T-helper 1 cell (primary cell): ENCODE measurements around the gene CDCP1.

Source experiments
- DNase-seq, 5 donors: peaks; one replicate each; pipeline ENCODE4 v3.0.0-alpha.2; 2012 to 2020

Gene CDCP1

DNA sequence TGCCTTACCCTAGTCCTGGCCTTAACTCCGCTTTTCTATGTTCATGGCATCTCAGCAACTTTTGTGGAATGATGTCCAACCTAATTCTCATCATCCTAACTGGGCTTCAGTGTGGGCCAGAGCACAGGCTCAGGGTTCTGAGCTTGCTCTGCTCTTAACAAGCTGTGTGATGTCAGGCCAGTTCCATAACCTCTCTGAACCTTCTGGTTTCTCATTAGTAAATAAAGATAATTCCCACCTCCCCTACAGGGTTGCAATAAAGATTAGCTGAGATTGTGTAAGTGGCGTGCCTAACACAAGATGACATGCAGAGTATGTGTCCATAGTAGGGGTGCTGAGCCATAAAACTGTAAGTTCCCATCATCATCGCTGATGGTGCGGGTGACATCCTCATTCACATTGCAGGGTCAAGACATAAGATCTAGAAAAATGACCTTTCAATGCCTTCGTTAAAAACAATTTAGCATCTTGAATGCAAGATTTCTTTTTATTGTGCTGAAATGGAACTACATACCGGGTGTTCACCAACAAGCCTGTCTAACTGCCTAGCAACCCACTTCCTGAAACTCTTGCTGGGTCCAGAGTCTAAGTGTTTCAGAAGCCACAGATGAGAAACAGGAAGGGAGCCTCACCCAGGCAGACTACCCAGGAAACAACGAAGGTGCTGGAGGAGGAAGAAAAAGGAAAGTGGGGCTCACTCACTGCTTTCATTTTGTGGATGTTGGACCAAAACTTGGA, 36.2 kb downstream of the CDCP1 start:
- DNase-seq = peak in 2 of 5 donors; percentile 31 to 76

DNA sequence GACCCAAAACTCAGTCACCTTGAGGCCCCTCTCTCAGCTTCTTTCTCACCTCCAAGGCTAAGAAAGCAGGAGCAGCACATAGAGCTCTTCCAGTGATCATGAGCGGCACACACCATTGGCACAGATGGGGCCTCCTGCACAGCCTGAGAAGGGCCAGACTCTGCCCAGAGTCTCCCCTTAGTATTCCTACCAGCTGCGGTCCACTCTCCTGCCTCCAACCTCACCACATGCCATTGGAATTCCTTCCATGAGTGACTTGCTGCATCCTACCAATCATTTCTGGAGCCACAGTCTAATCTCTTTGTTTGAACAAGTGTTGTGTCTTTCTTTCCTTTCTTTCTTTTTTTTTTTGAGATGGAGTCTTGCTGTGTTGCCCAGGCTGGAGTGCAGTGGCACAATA, 39.3 kb downstream of the CDCP1 start:
- no peak for DNase-seq

- peak in 4 of 5 donors; percentile 21 to 77 (median 32) for DNase-seq
Observed at GRCh38 chr3:45105855-45106671, 40.1 kb downstream of the CDCP1 start.

- DNase-seq = no peak
Observed at GRCh38 chr3:45104715-45105711, 41.2 kb downstream of the CDCP1 start.

DNA sequence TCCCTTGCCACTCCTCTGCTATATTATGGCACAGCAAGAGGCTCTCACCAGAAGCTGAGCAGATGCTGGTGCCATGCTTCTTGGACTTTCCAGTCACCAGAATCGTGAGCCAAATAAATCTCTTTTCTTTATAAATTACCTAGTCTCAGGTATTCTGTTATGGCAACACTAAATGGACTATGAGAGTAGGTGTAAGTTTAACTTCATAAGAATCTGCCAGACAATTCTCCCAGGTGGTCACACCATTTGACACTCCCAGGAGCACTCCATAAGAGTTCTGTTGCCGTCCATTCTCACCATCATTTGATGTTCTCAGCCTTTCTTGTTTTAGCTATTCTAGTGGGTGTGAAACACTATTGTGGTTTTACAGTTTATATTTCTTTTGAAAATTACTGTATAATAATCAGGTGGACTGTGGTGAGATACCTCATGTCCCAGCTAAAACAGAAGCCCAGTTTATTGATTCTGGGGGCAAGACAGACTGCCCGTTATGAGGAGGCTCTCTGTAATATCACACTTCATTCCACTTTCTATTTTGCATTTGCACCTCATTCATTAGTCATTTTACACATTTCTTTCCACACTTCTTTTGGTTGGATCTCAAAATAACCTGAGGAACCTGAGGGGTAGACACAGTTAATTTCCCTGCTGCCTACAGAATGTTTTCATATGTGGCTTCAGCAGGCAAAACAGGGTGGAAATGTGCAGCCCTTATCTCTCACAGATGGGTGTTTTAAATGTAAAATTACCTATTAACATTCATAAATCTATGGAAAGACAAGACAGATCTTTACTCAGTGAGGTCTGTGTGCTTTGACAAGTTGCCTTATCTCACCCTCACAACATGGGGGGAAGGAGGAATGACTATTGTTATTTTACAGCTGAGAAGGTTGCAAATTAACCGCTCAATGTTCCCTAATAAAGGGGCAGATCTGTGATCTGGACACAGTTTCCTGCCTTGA, 42.1 kb downstream of the CDCP1 start:
- no peak for DNase-seq

- DNase-seq = no peak
Observed at GRCh38 chr3:45103334-45103733, 42.8 kb downstream of the CDCP1 start.

- no peak for DNase-seq
Observed at GRCh38 chr3:45100981-45101407, 45.2 kb downstream of the CDCP1 start.

- no peak for DNase-seq
Observed at GRCh38 chr3:45098310-45098709, 47.9 kb downstream of the CDCP1 start.

GRCh38 chr3:45097296-45097883, 48.8 kb downstream of the CDCP1 start:
- DNase-seq = no peak

DNA sequence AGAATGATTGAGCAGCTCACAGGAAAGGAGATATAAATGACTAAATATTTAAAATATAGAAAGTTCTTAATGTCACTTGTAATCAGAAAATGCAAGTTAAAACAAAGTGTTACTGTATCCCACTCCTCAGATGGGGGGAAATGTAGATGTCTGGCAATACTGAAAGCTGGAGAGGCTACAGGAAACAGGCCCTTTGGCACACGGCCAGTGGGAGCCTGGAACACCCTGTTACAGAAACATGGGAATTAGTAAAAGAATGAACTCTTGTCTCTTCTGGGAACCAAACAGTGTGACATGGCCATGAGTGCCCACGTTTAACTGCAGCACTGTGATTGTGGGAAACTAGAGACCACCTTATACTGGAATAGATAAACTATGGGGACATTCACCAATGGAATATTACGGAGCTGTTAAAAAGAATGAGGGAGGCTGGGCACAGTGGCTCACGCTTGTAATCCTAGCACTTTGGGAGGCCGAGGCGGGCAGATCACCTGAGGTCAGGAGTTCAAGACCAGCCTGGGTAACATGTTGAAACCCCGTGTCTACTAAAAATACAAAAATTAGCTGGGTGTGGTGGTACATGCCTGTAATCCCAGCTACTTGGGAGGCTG, 50.2 kb downstream of the CDCP1 start:
- DNase-seq = no peak

DNA sequence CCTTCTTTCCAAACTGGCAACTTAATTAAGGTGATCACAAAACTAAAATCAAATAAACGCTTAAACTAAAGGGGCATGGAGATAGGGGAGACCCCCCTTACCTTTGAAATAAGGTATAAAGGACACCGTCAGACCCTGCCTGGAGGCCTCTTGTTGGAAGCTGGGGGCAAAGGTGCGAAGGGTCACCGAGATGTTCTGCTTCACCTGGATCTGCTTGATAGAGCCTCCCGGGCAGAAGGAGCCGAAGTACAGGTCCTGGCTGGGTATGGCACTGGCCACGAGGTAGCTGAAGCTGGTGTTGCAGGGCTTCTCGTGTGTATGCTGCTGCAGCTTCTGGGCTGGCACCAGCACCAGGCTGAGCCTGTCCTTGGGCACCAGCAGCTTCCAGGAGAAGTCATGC, 53.0 kb downstream of the CDCP1 start:
- DNase-seq = no peak

DNA sequence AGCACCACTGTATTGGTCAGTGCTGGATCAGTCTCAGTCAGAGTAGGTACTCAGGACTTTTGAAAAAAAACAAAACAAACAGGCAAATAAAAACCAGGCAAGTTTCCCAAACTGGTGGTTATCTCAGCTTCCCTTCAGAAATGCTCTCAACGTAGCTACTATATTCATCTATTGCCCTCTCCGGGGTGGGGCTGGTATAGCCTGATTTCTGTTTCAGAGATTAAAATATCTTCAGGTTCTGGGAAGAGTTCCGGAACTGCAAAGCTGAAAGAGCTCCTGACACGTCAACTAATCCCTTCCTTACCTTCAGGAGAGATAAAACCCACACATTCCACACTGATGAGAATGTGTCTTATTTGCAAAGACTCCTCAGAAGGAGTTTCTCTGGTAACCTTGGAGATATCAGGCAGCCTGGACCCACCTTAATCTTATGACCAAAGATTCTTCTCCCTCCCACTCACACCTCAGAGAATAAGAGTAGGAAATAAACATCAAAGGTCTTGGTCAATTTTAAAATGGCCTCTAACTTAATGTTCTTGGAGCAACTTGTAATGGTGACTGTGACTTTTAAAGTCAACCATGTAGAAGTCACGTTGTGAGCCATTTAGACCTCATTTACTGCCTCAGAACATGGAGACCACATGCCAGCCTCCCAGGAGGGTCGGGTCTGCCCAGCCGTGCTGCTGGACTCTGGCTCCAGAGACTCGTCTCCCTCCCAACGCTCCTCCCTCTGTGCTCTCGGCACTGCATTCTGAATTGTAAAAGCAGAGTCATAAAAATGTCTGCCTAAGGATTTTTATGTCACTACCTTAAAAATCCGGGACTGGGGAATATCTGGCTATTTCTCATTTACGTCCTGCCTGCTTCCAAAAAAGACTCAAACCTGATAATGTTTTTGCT, 53.8 kb downstream of the CDCP1 start:
- DNase-seq = no peak

GRCh38 chr3:45090855-45091254, 55.3 kb downstream of the CDCP1 start:
- no peak for DNase-seq

GRCh38 chr3:45088543-45089358, 57.4 kb downstream of the CDCP1 start:
- no peak for DNase-seq

DNA sequence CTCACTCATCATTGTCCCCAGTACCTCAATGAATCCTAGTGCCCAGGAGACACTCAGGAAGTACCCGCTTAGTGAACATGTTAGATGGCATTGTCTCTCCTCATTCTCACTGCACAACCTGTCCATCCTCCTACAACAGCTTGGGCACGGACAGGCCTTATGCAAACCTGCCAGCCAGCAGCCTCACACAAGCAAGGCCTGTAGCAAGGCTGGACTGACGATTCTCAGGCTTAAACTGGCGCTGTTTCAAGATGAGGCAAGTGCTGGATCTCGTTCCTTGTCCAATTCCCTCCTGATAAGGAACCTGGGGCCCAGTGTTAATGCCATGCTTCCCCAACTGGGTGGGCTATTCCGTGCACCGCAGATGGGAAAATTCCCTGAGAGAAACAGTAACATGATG, 59.0 kb downstream of the CDCP1 start:
- no peak for DNase-seq

DNA sequence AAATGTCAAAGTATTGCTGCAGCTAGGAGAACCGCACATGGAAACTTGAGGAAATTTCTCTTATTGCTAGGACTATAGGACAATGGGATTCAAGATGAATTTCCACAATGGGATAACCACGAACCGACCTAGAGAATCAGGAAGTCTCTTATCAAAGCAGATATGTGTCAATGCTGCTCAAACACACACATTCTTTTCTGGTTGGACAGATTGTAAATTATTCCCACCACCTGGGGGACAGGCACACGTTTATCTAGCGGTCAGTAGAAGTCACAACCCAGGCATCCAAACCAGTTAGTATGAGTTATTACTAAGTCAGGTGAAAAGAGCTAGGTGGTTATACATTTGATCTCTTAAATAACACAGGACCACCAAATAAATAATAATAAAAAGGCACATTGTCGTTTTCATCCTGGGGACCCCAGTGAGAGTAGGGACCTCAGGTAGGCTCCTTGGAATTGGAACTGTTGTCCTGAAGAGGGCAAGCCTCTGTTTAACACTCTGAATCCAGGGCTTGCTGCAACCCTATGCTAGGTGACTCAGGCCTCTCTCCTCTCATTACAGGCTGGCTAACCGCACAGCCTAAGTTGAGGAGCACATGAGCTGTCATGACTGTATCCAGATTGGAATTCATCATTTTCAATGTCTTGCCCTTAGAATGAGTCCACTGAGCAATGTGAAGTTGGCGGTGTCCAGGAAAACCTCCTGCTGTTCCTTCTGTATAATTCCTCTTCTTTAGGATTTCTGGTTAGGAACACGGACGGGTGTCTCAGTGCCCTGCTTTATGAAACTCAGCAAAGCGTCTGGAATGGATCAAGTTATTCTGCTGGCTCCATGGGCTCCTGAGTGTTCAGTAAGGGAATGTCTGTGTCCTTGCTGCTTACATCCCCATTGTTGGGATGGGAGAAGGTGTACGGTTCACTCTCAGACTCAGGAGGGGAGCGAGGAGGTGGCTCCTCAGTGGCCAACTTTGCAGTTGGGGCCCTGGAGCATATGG, 61.1 kb downstream of the CDCP1 start:
- DNase-seq = no peak

GRCh38 chr3:45084361-45084760, 61.8 kb downstream of the CDCP1 start:
- DNase-seq = no peak
